HG02970 (cell line): ENCODE results near the gene TTC31.

Experiments used
- ATAC-seq: cut with Tn5 transposase; IDR thresholded peaks from one replicate; pipeline ENCODE4 v1.9.1; 2021; ENCODE audit warnings: mild to moderate bottlenecking, moderate library complexity, moderate number of reproducible peaks; ENCODE audit not compliant: unreplicated experiment, low FRiP score

TTC31 gene

DNA sequence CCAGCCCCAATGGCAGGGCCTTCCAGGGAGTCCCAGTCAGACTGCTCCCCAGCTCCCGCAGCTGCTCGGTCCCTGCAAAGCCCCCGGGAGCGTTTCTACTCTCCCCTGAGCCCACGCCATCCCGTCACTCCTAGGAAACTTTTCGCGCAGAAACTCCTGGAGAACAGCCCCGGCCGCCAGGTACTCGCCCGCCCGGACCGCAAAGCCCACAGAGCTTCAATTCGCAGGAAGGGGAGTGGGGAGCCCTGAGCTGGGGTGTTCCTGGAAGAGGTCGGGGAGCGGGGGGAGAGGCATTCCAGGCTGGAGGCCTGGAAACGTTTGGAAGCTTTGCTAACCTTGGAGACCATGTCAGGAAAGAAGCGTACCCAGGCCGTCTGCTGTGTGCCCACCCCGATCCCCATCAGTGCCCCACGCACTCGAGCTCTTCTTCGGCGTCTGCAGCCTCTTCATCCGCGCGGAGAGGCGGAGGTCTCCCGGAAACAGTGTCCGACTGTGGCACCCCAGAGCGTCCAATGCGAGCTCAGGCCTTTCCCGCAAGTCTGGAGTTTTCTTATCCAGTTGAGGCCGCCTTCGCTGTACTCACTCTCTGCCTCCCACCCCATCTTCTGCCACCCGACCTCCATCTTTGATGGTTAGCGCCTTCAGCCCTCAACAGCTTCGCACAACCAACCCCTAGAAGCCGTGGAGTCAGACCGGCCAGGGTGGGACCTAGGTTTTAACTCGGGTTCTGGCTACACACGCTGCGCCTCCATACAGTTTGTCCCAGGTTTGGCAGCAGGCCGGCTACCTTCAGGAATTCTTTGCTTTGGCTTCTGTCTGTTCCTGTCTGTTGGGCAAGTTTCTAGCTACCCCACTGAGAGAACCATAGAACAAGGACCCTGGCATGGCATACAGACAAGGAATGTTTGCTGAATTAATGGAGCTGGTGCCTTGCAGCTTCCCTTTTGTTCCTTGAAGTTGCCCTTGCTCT, 20.9 kb downstream of the TTC31 start:
- ATAC-seq: no peak

DNA sequence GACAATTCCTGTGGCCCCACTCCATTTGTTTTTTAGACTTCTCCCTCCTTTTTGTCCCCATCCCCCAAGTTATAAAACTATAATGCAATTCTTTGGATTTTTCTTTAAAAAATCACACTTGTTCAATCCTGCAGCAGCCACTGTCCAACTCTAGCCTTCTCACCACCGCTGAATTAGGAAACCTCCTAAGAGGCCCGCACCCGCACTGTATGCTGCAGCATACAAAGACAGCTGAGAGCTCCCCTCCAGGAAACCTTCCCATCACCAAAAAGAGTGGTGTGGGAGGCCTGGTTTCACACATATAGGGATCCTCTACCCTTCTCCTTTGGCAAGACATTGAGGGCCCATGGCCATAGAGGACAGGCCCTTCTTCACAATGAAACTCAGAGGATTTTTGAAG, 21.7 kb downstream of the TTC31 start:
- ATAC-seq: no peak

DNA sequence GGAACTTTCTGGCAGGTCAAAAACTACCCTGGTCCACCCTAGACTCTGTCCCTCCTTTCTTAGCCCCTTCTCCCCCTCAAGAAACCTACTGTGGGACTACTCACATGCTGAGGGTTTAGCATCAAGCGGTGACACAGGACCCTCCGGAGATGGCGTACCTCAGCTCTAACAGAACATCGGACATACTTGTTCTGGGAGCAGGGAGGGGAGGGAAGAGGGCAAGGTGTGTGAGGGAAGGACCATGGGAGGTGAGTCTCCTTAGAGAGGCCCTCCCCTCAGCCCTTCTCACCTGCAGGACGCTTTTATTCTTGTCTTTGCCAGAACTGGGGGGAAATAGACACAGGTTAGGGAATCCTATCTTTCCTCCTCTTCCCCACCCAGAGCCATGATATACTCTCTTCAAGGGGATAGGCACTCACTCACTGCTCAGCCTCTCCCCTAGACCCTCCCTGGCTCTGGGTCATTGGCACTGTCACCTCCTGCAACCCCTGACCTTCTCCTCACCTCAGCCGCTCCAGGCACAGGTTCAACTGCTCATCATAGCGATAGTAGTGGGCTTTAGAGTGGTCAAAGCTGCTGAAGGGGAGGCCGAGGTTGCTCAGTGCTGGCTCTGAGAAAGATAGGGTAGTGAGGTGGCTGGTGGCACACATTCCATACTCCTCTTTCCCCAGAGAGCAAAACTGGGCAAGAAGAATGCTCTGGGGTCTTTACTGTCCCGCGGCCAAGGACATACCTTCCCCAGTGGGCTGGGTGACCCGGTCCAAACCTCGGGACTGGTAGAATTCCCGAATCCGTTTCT, 22.8 kb downstream of the TTC31 start:
- no peak for ATAC-seq

DNA sequence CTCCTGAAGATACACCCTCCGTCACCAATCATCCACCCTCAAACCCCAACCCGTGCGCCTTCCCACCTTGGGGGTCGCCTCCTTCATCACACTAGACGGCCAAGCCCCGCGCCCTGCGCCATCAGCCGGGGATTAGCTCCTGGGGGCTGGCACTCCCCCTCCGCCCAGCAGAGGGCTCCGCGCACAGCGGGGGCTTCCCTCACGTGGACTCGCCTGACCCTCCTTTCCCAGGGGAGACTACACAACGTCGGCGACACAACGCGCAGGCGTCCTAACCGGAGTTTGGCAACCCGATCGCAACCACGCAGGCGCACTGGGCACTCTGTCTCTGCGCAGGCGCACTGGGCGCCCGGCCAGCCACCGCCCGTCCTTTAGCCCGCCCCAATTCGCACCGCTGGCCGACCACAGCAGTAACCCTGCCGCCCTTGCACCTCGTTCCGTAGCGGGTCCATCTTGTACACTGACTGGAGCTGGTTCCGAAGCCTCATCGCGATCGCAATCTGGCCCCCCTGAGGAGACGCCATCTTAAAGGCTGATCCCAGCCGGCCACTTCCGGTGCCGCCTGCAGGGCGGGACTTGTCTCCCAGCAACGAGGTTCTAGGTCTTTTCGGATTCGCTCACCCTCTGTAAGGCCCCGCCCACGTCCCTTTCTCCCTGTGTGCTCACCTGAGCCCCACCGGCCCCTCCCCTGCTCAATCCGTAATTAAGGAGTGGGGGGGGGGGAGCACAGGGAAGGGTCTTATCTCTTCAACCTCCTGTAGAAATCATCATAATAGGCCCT, 24.5 kb downstream of the TTC31 start, which contains the start of gene PCGF1:
Gene PCGF1 (minus strand): TSS at position 551 of the 781 bp plus-strand sequence. CDS start 27 bp downstream, at position 524.
- ATAC-seq: peak; percentile 84

DNA sequence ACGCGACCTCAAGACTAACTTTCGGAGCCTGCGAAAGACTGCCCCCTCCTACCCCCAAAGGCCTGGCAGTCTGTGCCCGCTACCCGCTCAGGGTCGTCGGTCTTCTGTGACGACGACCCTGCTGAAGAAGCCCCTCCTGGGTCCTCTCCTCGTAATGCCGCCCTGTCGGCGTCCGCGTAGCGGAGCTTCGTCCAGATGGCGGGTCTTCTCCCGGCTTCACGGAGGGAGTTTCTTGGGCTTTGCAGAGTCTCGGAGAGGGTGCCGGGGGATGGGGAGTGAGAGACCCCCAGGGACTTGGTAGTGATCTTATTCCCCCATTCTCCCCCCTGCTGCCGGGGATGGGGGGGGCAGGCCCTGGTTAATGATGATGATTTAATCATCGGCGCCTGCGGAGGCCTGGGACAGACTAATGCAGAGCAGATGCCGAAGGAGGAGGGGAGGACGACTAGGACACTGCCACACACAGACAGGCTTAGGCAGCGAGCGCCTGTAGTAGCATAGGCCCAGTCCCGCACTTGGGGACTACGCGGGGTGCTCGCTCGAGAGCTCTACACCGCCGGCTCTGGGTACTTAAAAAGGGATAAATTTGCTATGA, 25.1 kb downstream of the TTC31 start:
- ATAC-seq: peak; percentile 6

DNA sequence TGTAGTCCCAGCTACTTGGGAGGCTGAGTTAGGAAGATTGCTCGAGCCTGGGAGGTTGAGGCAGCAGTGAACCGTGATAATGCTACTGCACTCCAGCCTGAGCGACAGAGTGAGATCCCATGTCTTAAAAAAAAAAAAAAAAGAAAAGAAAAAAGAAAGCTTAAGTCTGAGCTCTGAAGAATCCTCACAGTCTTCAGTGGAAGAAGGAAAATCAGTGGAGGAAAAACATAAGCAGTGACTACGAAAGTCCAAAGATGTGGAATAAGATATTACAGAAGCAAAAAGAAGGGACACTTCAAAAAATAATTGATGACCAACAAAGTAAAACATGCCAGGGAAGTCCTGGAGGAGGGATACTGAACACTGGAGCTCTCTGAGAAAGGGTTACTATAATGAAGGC, 27.4 kb downstream of the TTC31 start:
- no peak for ATAC-seq

DNA sequence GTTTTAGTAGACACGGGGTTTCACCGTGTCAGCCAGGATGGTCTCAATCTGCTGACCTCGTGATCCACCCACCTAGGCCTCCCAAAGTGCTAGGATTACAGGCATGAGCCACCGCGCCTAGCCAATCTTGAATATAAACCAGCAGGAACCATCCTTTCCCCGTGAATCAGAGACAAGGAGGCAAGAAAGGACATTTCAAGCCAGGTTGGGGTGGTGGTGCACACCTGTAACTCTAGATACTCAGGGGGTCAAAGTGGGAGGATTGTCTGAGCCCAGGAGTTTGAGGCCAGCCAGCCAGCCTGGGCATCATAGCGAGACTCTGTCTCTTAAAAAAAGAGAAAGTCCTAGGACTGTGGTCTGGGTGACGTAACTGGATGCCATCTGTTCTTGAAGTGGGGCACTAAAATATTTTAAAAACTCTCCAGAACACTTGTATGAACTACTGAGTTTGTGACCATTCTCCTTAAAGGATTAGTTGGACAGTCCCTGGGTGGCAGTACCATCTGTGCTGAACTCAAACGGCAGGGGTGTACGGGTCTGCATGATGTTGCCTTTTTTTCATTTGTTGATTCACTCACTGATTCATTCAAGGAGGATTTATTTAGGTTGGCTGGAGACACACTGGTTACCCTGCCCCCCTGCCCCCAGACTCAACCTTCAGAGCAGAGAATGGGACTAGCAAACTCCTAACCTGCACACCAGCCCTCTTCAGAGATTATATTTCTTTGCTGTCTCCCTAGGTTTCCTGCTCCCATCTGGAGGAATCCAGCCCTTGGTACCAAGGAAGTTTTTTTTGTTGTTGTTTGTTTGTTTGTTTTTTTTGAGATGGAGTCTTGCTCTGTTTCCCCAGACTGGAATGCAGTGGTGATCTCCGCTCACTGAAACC, 28.5 kb downstream of the TTC31 start:
- ATAC-seq: no peak

DNA sequence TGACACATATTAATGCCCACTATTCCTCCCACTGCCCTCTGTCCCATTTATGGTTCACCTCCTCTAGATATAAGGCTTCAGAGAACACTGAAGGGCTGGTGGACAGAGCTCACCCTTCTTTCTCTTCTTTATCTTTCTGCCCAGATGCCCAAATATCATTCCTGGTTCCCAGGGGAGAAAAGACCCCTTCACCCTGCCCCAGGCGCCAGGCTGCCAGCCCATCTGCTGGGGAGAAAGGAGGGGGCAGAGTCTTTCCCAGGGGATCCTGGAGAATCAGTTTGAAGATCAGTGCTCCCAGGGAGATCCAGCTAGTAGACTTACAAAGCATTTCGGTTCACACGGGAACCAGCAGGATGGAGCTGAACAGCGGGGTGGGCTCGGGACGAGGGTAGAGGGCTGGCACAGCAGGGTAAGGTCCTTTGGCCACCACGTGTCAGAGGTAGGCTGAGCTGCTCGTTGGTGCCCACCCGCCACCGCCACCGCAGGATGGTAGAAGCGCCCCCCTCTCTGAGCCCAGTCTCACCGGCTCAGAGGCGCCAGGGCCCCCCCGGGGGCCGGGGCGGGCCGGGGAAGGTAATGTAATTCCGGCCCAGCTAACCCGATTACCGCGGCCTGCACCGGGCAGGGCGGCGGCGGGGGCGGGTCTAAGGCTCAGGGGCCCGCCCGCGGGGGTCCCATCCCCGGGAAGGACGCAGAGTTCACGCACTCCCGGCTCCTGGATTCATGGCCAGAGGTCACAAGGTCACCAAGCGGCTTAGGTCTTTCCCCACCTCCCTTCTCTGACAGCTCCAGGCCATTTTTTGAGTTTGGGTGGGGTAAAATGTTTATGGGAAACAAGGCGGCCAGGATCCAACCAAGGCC, 30.1 kb downstream of the TTC31 start:
- ATAC-seq: no peak

DNA sequence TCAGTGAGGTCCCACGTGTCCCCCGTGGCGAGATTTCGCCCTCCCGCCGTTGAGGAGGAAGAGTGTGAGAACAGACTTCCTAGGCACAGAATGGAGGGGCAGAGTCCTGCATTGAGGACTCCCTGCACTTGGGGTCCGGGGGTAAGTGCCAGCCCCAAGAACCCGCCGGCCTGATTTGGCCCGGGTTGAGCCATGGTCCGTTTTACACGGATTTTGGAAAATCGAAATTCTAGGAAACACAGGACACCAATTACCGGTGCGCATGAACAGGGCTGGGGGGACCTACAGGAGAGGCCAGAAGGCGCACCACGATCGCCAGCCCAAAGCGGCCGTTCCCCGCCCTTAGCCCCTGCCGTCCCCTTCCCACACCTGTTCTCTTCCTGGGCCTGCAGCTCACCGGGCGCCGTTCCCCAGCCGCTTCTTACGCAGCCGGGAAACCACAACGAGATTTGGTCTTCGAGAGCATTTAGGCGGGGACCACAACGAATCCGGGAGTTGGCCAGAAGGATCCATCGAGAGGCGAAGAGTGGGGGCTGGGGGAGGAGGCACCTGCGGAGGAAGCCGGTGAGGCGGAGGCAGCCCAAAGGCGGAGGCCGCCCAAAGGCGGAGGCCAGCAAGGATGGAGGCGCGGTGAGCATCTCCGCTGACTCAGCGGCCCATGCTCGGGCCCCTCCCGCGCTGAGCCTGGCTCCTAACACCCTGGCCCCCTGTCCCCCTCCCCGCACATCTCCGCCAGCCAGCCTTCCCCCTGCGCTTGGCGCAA, 30.9 kb downstream of the TTC31 start:
- ATAC-seq: no peak

DNA sequence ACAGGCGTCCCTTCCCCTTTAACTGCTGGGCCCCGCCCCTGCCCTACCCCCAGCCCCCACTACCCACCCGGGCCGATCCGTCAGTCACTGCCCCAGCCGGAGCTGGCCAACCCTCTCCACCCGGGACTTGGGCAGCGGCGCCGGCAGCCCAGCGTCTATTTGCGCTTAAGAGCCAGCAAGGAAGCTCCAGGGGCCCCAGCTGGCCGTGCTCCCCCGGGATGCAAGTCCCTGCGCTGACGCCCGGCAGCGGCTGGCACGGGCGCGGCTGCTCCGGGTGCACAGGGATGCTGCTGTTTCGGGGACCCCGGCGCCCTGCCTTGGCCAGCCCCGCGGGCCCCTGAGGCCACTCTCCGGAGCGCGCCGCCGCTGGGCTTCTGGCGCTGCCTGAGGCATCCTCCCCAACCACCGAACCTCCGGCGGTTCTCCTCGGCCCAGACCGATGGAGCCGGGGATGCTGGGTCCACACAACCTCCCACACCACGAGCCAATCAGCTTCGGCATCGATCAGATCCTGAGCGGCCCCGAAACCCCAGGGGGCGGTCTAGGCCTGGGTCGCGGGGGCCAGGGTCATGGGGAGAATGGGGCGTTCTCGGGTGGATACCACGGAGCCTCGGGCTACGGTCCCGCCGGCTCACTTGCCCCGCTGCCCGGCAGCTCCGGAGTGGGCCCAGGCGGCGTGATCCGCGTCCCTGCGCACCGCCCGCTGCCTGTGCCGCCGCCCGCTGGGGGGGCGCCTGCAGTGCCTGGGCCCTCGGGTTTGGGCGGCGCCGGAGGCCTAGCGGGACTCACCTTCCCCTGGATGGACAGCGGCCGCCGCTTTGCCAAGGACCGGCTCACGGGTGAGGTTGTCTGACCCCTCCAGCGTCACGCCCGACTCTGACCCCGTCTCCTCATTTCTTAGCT, 31.7 kb downstream of the TTC31 start, which contains the start of gene TLX2:
Gene TLX2 (plus strand): TSS at position 83 of the 903 bp plus-strand sequence. CDS start 357 bp downstream, at position 440.
- ATAC-seq: no peak

DNA sequence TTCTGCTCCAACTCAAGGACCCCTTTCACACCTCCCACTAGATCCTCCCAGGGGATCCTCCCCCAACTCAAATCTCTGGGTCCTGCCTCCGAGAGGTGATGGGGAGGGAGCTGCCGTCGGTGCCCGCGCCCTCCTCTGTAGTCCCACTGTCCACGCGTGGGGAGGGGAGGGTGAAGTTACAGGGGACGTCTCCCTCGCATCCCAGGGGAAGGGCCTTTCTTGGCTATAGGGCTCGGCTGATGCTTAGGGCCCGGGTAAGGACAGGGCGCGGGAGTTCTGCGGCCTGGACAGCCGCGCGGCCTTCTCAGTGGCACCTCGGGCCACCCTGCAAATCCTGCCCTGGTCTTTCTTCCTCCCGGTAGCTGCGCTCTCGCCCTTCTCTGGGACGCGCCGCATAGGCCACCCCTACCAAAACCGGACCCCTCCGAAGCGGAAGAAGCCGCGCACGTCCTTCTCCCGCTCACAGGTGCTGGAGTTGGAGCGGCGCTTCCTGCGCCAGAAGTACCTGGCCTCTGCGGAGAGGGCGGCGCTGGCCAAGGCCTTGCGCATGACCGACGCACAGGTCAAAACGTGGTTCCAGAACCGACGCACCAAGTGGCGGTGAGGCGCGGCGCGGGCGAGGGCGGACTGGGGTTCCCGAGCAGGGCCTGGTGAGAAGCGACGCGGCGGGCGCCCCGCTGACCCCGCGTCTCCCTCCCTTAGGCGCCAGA, 32.5 kb downstream of the TTC31 start:
- no peak for ATAC-seq

DNA sequence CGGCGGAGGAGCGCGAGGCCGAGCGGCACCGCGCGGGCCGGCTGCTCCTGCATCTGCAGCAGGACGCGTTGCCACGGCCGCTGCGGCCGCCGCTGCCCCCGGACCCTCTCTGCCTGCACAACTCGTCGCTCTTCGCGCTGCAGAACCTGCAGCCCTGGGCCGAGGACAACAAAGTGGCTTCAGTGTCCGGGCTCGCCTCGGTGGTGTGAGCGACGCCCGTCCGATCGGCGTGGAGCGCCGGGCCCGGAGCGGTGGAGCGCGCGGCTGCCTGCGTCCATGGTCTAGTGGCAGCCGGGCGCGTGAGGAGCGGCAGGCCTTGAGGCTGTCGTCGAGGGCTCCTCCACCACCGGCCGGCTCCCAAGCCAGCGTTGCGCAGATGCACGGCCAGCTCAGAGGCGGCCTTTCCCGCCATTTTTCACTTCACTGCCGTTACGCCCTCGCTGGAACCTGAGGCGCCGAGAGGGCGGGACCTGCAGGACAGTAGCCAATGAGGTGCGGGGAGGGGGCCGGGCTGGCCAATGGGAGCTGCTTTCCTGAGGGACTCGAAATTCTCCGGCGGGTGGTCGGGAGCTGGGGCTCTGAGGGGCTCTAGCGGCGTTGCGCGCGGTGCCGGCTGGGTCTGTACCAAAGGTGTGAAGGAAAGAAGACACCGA, 33.2 kb downstream of the TTC31 start:
- ATAC-seq: no peak

DNA sequence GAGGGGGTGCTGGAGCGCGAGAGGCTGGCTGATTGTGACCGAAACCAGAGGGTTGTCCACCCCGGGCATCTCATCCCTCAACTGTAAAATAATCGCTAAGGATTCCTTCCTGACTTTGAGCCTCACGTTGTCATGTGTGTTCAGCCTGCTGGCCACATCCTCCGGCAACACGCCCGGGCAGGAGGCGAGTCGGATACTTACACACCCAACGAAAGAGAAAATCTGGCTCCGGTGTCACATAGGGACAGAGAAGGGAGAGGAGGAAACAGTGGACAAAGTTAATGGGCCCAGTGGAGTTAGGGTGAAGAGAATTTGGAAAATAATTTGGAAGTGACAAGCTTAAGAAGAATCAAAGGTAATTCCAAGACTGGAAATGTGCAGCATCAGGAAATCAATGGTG, 33.8 kb downstream of the TTC31 start:
- no peak for ATAC-seq

DNA sequence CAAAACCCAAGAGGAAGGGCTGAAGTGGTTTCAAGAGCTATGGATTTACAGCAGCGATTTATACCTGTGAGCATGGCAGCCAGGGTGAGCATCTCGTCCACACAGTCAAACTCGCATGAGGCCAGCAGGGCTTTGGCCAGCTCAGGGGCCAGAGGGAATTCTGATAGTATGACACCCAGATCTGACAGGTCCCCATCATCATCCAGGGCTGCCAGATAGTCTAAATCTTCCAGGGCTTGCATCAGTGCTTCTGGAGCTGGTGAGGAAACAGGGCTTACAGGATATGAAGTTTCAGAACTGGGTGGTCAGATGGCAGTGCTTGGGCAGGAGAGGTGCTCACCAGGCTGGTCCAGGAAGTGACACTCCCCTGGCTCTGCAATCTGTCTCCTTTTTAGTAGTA, 39.6 kb downstream of the TTC31 start:
- no peak for ATAC-seq

DNA sequence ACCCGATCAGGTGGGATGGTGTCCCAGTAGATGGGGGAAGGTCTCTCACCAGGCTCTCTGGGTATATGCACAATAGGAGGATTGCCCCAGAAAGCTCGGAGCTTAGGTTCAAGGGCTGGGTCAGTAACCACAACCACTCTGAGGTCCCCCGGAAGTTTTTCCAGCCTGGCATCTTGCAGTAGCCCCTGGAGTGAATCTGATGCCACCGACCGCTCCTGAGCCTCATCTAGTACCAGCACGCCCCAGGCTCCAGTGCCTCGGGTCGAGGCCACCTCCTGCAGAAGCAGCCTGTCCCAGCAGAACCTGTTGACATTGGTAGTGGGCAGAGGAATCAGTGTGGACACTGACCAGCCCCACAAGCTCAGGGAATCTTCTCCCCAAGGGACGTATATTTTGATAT, 41.1 kb downstream of the TTC31 start:
- no peak for ATAC-seq
